Activated naive CD4-positive, alpha-beta T cell treated with Interleukin-2 at 50 U/mL for 16 hours (primary cell): ENCODE data around the gene PTPRJ.
"Not testable (repeated sequence)": the region's sequence is repeated elsewhere in the genome, so short reads cannot be mapped to it uniquely, and the experiment has no call there.

Source experiments
- DNase-seq: peaks from one replicate; pipeline ENCODE4 v3.0.0-alpha.2; 2020

Gene PTPRJ

GRCh38 chr11:47980088-47980906 is at the start of gene PTPRJ:
TSS of gene PTPRJ (plus strand) at chr11:47980559. CDS start at chr11:47980913, 354 bp downstream.
- peak; percentile 66 for DNase-seq

- DNase-seq = no peak
Measured at GRCh38 chr11:47932544-47932943, 47.8 kb upstream of the PTPRJ start.

GRCh38 chr11:47933797-47934196 is 46.6 kb upstream of the PTPRJ start:
- DNase-seq = not testable (repeated sequence)

GRCh38 chr11:47938791-47939560 is 41.4 kb upstream of the PTPRJ start:
- no peak for DNase-seq

GRCh38 chr11:47940904-47941649 is 39.3 kb upstream of the PTPRJ start:
- no peak for DNase-seq

- no peak for DNase-seq
Measured at GRCh38 chr11:47941907-47942558, 38.3 kb upstream of the PTPRJ start.

- DNase-seq = no peak
Measured at GRCh38 chr11:47943721-47944586, 36.4 kb upstream of the PTPRJ start.

GRCh38 chr11:47944632-47945031 is 35.7 kb upstream of the PTPRJ start:
- DNase-seq = no peak

GRCh38 chr11:47946682-47947559 is 33.4 kb upstream of the PTPRJ start:
- peak; percentile 36 for DNase-seq

GRCh38 chr11:47948137-47948536 is 32.2 kb upstream of the PTPRJ start:
- DNase-seq = no peak

- not testable (repeated sequence) for DNase-seq
Measured at GRCh38 chr11:47949001-47949675, 31.2 kb upstream of the PTPRJ start.

GRCh38 chr11:47950396-47950795 is 30.0 kb upstream of the PTPRJ start:
- DNase-seq = peak; percentile 56

GRCh38 chr11:47951504-47951903 is 28.9 kb upstream of the PTPRJ start:
- DNase-seq = not testable (repeated sequence)

GRCh38 chr11:47955061-47955755 is 25.2 kb upstream of the PTPRJ start:
- DNase-seq = no peak

GRCh38 chr11:47960015-47960414 is 20.3 kb upstream of the PTPRJ start:
- DNase-seq = no peak

- DNase-seq = no peak
Measured at GRCh38 chr11:47961383-47961782, 19.0 kb upstream of the PTPRJ start.

GRCh38 chr11:47964546-47964945 is 15.8 kb upstream of the PTPRJ start:
- DNase-seq = no peak

- DNase-seq = no peak
Measured at GRCh38 chr11:47967577-47968525, 12.5 kb upstream of the PTPRJ start.
